GM12873 (cell line): Measurements from ENCODE around the gene TRAM2.

Experiments used
- TF ChIP-seq, protein P1 (sequence below): IDR thresholded peaks from 2 replicates; pipeline ENCODE4 v1.5.1; 2012; ENCODE audit warnings: low read depth, mild to moderate bottlenecking, moderate library complexity, low read length, control low read depth; ENCODE audit not compliant: insufficient read depth; ENCODE audit errors: missing control alignments

Gene TRAM2

DNA sequence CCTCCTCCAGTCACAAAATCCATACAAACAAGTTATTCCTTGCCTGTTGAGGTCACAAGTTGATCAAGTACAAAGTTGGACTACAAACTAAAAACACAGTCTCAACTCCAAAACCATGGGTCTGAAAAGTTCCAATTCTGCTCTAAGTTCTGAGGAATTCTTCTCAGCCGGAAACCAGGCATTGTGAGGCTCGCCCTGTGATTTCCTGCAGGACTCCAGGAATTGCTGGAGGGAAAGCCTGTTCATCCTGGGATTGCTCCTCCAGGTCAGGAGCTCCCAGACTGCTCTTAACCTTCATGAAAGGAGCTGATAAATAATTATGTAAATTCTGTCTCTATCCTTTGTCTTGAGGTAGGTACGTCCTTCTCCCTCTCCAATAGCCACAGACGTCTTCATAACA lies 8.5 kb downstream of the TRAM2 start:
- TF ChIP-seq, protein P1, sequence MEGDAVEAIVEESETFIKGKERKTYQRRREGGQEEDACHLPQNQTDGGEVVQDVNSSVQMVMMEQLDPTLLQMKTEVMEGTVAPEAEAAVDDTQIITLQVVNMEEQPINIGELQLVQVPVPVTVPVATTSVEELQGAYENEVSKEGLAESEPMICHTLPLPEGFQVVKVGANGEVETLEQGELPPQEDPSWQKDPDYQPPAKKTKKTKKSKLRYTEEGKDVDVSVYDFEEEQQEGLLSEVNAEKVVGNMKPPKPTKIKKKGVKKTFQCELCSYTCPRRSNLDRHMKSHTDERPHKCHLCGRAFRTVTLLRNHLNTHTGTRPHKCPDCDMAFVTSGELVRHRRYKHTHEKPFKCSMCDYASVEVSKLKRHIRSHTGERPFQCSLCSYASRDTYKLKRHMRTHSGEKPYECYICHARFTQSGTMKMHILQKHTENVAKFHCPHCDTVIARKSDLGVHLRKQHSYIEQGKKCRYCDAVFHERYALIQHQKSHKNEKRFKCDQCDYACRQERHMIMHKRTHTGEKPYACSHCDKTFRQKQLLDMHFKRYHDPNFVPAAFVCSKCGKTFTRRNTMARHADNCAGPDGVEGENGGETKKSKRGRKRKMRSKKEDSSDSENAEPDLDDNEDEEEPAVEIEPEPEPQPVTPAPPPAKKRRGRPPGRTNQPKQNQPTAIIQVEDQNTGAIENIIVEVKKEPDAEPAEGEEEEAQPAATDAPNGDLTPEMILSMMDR, result no peak

DNA sequence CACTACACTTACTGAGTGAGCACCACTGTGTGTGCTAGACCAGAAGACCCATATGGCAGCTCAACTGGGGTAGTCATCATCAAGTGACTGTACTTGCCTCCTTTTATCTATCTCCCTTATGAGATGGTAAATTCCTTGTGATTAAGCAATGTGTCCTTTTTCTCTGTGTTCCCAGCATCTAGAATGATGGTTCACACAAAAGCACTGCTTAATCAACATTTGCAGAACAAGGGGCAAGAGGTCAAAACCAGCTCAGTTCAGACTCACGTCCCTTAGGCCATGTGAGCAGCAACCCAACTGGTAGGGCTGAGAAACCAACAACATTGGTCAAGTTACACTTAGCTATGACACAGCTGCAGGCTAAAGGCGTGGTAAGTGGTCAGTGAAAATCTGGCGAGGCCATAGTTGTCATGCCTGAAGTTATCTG lies 10.0 kb downstream of the TRAM2 start:
- TF ChIP-seq, protein P1, result no peak

DNA sequence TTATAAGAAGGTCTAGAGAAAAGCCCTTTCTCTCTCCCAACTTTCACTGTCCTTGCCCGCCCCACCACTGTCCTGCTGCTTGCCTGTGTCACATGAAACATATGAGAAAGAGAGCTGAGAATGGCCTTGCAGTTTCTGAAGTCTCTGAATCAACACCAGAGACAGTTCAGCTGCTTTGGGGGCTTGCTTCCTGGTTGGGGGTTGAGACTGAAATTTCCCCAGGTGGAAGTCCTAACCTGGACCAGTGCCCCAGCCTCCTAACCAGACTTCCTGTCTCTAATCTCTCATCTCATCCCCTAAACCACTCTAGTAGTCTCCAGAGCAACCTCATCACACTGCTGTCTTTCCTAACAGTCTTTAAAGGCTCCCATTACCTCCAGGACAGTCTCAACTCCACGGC lies 10.7 kb downstream of the TRAM2 start:
- TF ChIP-seq, protein P1, result no peak

DNA sequence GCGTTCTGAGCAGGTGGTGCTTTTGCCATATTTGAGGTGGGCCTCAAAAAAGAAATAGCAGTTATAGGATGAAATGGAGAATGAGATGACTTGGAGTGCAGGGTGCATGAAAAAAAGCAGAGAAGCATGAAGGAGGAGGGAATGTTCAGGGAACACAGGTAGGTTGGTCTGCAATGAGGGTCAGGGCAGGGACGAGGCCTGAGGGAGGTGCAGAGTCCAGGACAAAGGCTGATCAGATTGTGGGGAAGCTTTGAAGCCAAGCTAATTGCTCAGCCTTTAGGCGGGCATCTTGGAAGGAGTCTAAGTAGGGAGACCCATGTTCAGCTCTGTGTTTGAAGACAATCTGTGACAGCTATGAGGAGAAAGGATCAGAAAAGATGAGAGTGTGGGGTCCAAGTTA lies 12.0 kb downstream of the TRAM2 start:
- TF ChIP-seq, protein P1, result no peak

DNA sequence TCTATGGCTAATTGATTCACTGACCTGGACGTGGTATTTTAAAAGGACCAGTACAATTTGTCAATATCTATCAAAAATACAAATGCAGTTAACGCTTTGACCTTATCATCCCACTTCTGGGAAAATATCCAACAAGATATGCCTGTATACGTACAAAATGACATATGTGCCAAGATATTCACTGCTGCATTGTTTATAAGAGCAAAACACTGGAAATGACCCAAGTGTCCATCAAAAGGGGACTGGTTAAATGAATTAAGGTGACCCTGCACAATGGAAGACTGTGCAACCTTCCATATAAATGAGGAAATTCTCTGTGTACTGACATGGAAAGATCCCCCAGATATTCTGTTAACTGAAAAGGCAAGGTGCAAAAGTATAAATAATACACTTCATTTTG lies 13.9 kb downstream of the TRAM2 start:
- TF ChIP-seq, protein P1, result no peak

DNA sequence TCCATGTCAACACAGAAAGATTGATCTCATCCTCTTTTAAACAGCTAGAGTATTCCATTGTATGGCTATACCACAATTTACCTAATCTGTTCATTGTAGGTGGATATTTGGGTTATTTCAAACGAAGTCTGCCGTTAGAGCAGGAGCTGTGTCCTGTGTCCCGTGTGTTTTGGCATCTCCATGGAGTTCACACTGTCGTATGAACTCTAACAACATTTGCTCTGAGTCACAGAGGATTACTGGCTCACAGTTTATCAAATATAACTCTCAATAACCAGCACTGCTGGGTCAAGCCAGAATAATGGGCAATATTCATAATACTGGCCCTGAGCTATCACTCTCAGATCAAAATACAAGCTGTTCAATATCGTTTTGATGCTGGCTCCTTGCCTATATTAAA lies 16.4 kb downstream of the TRAM2 start:
- TF ChIP-seq, protein P1, result no peak

DNA sequence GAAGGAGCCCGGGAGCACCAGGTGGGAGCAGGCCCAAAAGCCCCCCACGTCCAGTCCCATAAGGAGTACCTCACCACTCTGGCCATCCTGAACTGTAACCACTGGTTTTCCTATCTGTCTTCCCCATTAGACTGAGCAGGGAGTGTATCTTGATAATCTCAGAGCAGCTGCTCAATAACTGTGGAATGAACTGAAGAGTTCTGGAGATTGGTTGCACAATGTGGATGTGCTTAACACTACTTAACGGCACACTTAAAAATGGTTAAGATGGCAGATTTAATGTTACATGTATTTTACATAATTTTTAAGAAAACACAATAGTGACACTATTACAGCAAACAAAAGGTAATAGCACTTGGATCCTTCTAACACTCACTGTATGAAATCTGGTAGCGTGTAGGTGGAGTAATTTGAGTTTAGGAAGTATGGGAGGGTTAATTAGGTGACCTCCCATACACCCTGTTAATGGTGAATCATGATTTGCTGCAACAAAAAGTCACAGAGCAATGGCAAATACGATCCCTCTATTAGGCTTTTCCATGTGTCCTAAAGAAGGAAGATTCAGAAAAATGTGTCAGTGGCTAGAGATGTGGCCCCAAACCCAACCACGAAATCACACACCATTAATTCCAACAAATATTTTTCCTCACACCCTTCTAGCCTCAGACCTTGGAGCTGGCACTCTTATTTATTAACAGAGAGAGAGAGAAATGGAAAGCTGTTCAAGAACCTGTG lies 18.4 kb downstream of the TRAM2 start:
- TF ChIP-seq, protein P1, result no peak
